HT1080 (cell line): Measurements from ENCODE around the gene NXPE1. TPM values are rescaled to one million over a fixed set of nuclear protein-coding genes. Genes with fewer than 3 reads are reported as not detected.

Experiments used
- DNase-seq: peaks from one replicate; pipeline ENCODE4 v3.0.0-alpha.2; 2015; ENCODE audit warnings: low read depth
- total RNA-seq: library from RNA; depleted of rRNA; stranded (reverse); fragments of >200 nt; shearing (Covaris generic); gene quantifications from 2 replicates; pipeline ENCODE4 v1.2.3, GENCODE V29; 2014

Gene NXPE1
- total RNA-seq, 1 experiment from 2014 or later = not detected

GRCh38 chr11:114563077-114563476, 3.4 kb upstream of the NXPE1 start:
- DNase-seq = peak; percentile 77

- DNase-seq = no peak
Measured at GRCh38 chr11:114562166-114562916, 2.7 kb upstream of the NXPE1 start.

GRCh38 chr11:114556135-114556534, 3.5 kb downstream of the NXPE1 start:
- no peak for DNase-seq

- DNase-seq = no peak
Measured at GRCh38 chr11:114553642-114554041, 6.0 kb downstream of the NXPE1 start.

GRCh38 chr11:114551060-114551459, 8.6 kb downstream of the NXPE1 start:
- no peak for DNase-seq

- no peak for DNase-seq
Measured at GRCh38 chr11:114525682-114526081, 34.0 kb downstream of the NXPE1 start.

GRCh38 chr11:114524122-114524521, 35.6 kb downstream of the NXPE1 start:
- DNase-seq = no peak

GRCh38 chr11:114522818-114523217, 36.9 kb downstream of the NXPE1 start:
- no peak for DNase-seq

GRCh38 chr11:114511538-114511937, 48.1 kb downstream of the NXPE1 start:
- DNase-seq = no peak

- DNase-seq = no peak
Measured at GRCh38 chr11:114511079-114511478, 48.6 kb downstream of the NXPE1 start.

GRCh38 chr11:114501901-114502300, 57.8 kb downstream of the NXPE1 start:
- peak; percentile 63 for DNase-seq

GRCh38 chr11:114499756-114500155, 59.9 kb downstream of the NXPE1 start:
- no peak for DNase-seq

- DNase-seq = no peak
Measured at GRCh38 chr11:114496915-114497314, 62.8 kb downstream of the NXPE1 start.

GRCh38 chr11:114483929-114484328, 75.8 kb downstream of the NXPE1 start:
- DNase-seq = peak; percentile 50

- DNase-seq = no peak
Measured at GRCh38 chr11:114482114-114482513, 77.6 kb downstream of the NXPE1 start.

GRCh38 chr11:114479331-114479730, 80.3 kb downstream of the NXPE1 start:
- peak; percentile 66 for DNase-seq

GRCh38 chr11:114478768-114479167, 80.9 kb downstream of the NXPE1 start:
- peak; percentile 59 for DNase-seq

- no peak for DNase-seq
Measured at GRCh38 chr11:114478001-114478410, 81.7 kb downstream of the NXPE1 start.

- DNase-seq = no peak
Measured at GRCh38 chr11:114472661-114473060, 87.0 kb downstream of the NXPE1 start.
